Raji (cell line): ENCODE measurements around the gene NETO2.

Source experiments
- POLR2A ChIP-seq: IDR thresholded peaks from 2 replicates; pipeline ENCODE4 v1.6.1; 2011; ENCODE audit warnings: low read depth, low read length, control low read depth; ENCODE audit not compliant: insufficient read depth

The NETO2 gene, protein sequence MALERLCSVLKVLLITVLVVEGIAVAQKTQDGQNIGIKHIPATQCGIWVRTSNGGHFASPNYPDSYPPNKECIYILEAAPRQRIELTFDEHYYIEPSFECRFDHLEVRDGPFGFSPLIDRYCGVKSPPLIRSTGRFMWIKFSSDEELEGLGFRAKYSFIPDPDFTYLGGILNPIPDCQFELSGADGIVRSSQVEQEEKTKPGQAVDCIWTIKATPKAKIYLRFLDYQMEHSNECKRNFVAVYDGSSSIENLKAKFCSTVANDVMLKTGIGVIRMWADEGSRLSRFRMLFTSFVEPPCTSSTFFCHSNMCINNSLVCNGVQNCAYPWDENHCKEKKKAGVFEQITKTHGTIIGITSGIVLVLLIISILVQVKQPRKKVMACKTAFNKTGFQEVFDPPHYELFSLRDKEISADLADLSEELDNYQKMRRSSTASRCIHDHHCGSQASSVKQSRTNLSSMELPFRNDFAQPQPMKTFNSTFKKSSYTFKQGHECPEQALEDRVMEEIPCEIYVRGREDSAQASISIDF

DNA sequence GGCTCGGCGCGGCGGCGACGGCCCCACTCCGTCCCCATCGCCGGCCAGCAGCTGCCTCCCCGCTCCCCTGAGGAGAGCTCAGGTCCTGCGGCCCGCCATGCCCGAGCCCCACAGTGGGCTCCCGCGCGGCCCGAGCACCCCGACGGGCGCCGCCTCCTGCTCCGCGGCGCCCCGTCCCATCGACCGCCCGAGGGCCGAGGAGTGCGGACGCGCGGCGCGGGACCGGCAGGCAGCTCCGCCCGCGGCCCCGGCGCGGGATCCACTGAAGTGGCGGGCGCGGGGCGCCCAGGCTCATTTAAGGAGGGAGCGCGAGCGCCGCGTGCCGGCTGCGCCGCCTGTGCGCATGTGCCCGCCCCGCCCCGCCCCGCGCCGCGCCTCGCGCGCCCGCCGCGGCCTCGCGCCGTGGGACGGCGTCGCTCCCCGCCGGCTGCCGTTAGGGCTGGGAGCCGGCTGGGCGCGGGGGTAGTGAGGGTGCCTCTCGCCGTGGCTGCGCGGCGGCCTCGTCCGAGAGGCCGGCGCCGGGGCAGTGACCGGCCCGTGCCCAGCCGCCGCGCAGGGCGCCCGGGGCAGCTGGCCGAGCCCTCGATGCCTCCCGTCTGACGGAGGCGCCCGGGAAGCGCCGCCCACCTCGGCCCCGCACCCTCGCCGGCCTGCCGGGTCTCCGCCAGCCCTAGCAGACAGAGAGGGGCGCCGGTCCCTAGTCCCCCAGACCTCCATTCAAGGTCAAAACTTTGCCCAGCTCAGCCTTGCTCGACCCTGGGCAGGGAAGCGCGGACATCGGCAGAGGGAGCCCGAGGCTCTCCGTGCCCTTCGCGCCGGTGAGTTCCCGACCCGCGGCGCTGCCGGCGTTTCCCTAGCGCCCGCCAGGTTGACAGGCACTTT lies at the start of gene NETO2:
Gene NETO2, minus strand, starts transcription at position 269 of the 882 bp plus-strand sequence. CDS start 333 bp downstream, outside the sequence.
- peak; percentile 65; the same call in 1 of the 2 replicates for TF ChIP-seq POLR2A

GRCh38 chr16:47182318-47182717 lies 38.6 kb upstream of the NETO2 start:
- TF ChIP-seq POLR2A, result no peak

GRCh38 chr16:47180073-47180472 lies 36.3 kb upstream of the NETO2 start:
- TF ChIP-seq POLR2A, result no peak

DNA sequence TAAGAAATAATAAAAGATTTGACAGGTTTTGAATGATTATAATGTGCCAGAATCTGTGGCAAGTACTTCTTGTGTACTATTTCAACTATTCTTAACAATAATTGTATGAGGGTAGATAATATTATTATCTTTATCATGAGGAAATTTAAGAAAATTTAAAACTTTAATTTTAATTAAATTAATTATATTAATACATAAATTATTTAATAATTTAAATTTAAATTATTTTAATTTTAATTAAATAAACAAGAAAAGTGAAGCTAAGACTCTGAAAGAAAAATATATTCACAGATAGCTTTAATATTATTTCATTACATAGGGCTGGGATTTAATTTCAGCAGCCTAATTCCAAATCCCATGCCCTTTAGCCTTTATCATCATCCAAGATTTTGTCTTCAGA lies 31.4 kb upstream of the NETO2 start:
- TF ChIP-seq POLR2A, result no peak

DNA sequence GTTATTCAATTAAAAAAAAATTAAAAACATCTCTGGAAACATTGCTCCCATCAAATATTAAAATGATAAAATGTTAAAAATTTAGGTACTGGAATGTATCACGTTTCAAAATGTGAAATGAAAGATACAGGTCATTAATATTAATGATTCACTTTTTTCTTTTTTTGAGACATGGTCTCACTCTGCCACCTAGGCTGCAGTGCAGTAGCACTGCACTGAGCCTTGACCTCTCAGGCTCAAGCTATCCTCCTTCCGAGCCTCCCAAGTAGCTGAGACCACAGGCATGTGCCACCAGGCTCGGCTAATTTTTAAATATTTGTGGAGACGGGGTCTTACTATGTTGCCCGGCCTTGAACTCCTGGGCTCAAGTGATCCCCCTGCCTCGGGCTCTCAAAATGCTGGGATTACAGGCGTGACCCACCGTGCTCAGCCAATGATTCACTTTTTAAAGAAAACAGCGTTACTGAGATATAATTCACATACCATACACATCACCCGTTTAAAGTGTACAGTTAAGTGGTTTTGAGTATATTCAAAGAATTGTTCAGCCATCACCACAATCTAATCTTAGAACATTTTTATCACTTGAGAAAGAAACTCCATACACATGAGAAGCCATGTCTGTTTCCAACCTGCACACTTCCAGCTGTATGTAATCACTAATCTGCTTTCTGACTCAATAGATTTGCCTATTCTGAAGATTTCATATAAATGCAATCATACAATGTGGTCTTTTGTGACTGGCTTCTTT lies 19.1 kb upstream of the NETO2 start:
- TF ChIP-seq POLR2A, result no peak

GRCh38 chr16:47161464-47161863 lies 17.7 kb upstream of the NETO2 start:
- no peak for TF ChIP-seq POLR2A

GRCh38 chr16:47160422-47160821 lies 16.7 kb upstream of the NETO2 start:
- TF ChIP-seq POLR2A, result no peak

- no peak for TF ChIP-seq POLR2A
Measured at GRCh38 chr16:47158992-47159391, 15.2 kb upstream of the NETO2 start.

GRCh38 chr16:47156680-47157215 lies 13.0 kb upstream of the NETO2 start:
- no peak for TF ChIP-seq POLR2A

DNA sequence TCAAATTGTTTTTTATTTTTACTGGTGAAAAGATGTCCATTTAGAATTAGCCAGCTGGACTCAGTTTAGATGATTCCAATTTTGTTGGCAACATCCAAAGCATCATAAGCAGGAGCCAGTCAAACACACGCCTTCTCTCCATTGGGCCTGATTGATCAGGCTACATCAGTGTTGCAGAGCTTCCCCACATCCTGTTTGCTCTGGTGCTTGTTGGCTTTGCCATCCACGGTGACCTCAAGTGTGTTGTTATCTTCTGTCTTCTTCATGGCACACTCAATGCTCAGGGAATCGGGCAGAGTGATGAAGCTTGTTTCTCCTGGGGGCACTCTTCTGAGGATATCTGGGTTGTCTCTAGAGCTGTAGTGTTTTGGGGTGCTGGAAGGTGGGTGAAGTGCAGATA lies 6.3 kb upstream of the NETO2 start:
- TF ChIP-seq POLR2A, result no peak

- TF ChIP-seq POLR2A, result no peak
Measured at GRCh38 chr16:47144559-47144877, 773 bp upstream of the NETO2 start.

- no peak for TF ChIP-seq POLR2A
Measured at GRCh38 chr16:47142821-47143676, 696 bp downstream of the NETO2 start.

DNA sequence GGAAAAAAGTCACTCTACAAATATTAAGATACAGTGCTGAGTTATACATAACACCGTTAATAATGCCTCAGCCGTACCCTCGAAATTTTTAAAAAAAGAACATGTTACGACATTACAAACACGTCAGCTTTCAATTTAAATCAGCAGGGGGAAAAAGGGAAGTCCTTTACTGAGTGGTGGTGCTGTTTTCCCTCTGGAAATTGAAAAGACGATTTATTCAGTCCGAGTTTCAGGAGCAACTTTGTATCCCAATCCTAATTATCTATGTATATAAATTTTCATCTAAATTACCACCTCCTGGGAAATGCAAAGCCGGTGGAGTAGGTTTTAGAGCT lies 1.3 kb downstream of the NETO2 start:
- TF ChIP-seq POLR2A, result no peak
